ENCODE results near the gene HRCT1. TPM values are rescaled to one million over a fixed set of nuclear protein-coding genes. Genes with fewer than 3 reads are reported as not detected.

HRCT1 gene
- total RNA-seq, 1 donor from 2014 or later = 0.96 TPM

DNA sequence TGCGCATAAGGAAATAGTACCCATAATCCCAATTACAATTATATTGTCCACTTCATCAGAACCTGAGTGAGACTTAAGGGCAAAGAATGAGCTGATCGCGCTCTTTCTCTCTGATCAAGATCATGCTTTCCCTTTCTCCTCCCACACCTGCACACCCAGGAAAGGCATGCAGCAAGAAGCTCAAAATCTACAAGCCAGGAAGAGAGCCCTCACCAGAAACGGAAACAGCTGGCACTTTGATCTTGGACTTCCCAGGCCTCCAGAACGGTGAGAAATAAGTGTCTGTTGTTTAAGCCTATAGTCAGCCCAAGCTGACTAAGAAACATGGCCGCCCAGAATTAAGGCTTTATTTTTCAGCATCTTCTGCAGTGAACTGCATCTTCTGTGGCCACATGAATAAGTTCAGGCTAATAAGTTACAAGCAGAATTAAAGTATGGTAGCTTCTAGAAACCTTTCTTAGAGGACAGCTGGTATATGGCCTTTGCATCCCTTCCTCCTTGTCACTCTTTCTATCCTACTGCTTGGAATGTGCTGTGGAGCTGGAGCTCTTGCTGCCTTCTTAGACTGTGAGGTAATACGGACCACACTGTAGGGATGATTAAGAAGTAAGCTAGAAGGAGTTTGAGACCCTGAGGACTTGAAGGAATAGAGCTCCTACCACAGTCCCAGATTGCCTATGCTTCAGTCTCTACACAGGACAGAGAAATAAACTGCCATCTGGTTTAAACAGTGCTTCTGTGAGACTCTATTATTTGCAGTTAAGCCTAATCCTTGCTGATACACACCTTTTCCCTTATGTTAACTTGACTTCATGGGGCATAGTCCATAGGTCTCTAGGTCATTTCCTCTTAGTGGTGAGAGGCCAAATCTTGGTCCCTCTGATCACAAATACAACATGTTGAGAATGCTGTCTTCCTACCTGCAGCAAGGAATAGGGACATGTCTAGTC, 34.7 kb downstream of the HRCT1 start:
- DNase-seq (ENCODE audit: low spot score) (no peak), ATAC-seq (peak; percentile 50)

- no peak for DNase-seq (ENCODE audit: low spot score)
Measured at GRCh38 chr9:35942286-35942685, 36.3 kb downstream of the HRCT1 start.

DNA sequence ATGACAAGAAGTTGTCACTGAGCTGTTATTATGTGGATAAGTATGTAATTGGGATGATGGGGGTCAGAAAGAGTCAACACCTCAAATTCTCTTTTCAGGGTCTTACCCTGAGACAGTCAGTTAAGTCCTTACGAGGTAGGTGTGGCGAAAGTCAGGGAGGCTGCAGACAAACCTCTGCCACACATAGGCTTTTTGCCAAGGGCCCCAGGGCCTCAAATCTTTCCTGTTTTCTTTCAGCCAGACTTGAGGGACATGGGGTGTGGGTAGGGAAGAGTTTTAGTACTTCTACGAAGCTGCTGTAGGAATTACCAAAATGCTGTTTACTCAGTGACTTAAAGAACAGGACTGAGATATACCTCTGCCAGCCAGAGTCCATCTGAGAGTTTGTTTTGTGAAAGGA, 38.2 kb downstream of the HRCT1 start:
- no peak for ATAC-seq
- no peak for DNase-seq (ENCODE audit: low spot score)

More at GRCh38 chr9:35942286-35942685, 36.3 kb downstream of the HRCT1 start:
- no peak for ATAC-seq

DNA sequence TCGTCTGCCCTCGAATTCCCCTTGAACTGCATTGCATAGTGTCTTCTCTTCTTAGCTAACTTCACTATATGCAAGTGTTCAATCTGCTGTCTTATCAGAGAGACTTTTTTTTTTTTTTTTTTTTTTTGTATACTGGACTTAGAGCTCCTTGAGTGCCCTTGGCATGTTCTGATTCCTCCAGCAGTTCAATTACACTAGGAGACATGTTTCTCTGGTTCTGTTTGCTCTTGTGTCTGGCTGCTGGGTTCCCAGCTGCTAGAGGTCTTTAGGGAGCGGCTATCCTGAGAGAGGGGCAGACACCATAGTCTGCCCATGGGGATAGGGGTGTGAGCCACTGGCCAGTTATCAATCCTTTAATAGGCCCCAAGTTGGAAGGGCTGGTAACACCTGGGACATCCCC, 38.8 kb downstream of the HRCT1 start:
- ATAC-seq (no peak), DNase-seq (ENCODE audit: low spot score) (no peak)

DNA sequence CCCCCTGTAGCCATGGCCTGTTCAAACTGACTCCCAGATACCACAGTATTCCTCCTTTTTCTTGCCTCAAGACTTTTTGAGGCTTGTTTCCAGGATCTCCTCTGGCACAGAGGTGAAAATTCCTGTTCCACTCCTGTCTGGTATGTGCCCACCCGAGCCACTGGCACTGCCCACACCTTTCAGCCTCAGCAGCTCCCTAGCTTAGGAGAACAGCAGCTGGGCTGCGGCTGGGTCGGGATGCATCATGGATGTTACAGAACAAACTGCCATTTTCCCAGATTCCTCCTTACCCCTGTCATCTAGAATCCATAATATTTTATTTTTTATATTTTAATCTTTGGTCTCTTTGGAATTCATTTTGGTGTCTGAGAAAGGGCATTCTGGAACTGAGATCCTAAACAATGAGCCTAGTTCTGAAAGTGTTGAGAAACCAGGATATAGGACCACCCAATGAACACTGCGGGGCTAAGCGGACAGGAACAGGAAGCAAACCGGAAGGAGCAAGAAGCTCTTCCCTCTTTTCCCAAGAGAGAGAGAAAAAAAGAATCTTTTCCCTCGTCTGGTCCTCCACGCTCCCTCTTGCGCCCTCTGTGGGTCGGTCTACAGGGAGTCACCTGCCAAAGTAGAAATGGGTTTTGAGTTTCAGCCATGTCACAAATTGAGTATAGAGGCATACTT, 39.5 kb downstream of the HRCT1 start:
- ATAC-seq = peak; percentile 96
- peak; percentile 76 for DNase-seq (ENCODE audit: low spot score)

DNA sequence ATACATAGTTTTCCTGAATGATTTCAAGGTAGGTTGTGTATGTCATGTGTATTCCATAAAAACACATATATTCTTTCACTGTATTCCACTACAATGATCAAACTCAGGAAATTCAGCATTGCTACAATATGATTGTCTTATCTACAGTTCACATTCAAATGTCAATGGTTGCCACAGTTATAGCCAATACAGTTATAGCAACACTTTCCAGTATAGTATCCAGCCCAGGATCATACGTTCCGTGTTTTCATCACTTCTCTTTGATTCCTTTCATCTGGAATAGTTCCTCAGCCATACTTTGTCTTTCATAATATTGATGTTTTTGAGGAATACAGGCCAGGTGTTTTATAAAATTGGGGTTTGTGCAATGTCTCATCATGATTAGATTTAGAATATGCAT, 42.4 kb downstream of the HRCT1 start:
- DNase-seq (ENCODE audit: low spot score) = no peak
- ATAC-seq = no peak

- ATAC-seq (no peak), DNase-seq (ENCODE audit: low spot score) (no peak)
Measured at GRCh38 chr9:35948901-35949318, 42.9 kb downstream of the HRCT1 start.

GRCh38 chr9:35951736-35952135, 45.7 kb downstream of the HRCT1 start:
- peak; percentile 30 for ATAC-seq
- DNase-seq (ENCODE audit: low spot score) = no peak

DNA sequence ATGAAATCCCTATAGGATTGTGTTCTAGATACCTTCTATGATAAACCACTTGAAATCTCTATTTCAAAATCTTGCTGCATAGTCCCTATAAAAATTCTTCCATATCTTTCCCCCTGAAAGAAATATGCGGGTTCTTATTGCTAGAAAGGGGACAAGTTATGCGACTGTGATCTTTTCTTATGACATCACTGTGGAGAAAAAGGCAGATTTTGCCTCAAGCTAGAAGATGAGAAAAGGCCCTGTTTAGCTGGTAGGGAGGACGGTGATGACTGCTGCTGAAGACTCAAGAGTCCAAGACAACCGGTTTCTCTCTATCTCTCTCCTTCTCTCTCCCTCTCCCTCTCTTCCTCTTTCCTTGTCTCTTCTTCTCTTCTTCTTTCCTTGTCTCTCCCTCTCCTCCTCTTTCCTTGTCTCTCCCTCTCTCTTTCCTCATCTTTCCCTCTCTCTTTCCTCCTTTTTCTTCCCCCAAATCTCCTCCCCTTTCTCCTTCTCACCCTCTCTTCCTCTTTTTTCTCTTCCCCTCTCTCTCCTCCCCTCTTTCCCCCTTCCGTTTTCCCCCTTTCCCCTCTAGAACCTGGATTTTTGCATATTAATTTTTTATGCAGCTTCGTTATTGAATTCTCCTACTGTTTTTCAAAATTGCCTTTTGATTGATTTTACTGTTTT, 46.7 kb downstream of the HRCT1 start:
- ATAC-seq = no peak
- no peak for DNase-seq (ENCODE audit: low spot score)

DNA sequence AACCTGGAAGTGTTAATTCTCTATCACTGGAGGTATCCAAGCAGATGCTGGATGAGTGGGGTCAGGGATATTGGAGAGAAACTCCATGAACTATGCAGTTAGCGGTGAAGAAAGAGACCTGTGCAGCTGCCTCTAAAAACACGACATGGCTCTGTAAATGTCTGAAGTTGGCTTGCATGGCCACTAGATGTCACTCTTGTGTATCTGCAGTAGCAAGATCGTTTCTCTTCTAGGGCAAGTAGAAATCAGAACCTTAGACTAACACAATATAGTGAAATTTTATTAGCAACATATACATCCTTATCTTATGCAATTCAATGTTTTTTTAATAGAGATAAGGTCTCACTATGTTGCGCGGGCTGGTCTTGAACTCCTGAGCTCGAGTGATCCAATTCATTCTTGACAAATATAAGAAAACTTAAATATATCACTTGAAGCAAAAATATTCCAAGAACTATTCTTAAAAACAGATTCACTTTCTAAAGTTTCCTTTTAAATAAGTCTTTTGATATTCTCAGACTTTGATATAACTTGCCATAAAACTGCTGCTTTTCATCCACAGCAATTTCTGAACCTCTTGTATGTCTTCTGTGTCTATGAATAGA, 49.0 kb downstream of the HRCT1 start:
- DNase-seq (ENCODE audit: low spot score) (no peak), ATAC-seq (peak; percentile 97)

DNA sequence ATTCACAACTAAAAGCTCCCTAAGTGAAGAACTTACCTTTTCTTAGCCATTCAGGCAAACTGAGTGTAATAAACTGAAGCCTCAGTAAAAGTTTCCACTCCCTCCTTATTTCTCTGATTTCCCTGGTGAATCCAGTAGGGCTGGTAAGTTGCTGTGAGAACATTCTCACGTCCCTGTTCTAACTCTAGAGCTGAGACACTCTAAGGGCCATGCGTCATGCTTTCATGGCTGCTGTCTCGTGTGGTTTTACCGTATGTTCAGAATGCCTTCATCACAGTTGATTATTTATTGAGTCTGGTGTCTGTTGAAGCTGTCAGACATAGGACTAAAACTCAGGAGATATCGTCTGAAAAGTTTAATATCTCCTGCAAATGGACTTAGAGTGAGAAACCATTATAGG, 50.6 kb downstream of the HRCT1 start:
- ATAC-seq (no peak), DNase-seq (ENCODE audit: low spot score) (no peak)

Other genes starting within 250 kb of the HRCT1 start
- 13,056 TPM for gene RMRP, start 248.2 kb upstream of the HRCT1 start, total RNA-seq
- 12.6 TPM for gene CCDC107, start 247.9 kb upstream of the HRCT1 start, total RNA-seq
- gene ARHGEF39, start 241.0 kb upstream of the HRCT1 start, total RNA-seq = 0.40 TPM
- 0.96 TPM for gene CA9, start 232.3 kb upstream of the HRCT1 start, total RNA-seq
- 6.6 TPM for gene TPM2, start 216.3 kb upstream of the HRCT1 start, total RNA-seq
- 107 TPM for gene TLN1, start 174.0 kb upstream of the HRCT1 start, total RNA-seq
- 13.9 TPM for gene CREB3, start 173.5 kb upstream of the HRCT1 start, total RNA-seq
- 44.0 TPM for gene GBA2, start 157.0 kb upstream of the HRCT1 start, total RNA-seq
- gene RGP1, start 156.9 kb upstream of the HRCT1 start, total RNA-seq = 14.5 TPM
- 1.5 TPM for gene MSMP, start 151.9 kb upstream of the HRCT1 start, total RNA-seq
- 3.3 TPM for gene NPR2, start 114.6 kb upstream of the HRCT1 start, total RNA-seq
- gene SPAG8, start 93.9 kb upstream of the HRCT1 start, total RNA-seq = 0.50 TPM
- gene HINT2, start 91.2 kb upstream of the HRCT1 start, total RNA-seq = 71.5 TPM
- not detected for gene FAM221B, start 77.5 kb upstream of the HRCT1 start, total RNA-seq
- 4.4 TPM for gene TMEM8B, start 77.0 kb upstream of the HRCT1 start, total RNA-seq
- not detected for gene OR13J1, start 35.8 kb upstream of the HRCT1 start, total RNA-seq
- 1.1 TPM for gene SPAAR, start 3.3 kb downstream of the HRCT1 start, total RNA-seq
- not detected for gene OR2S2, start 52.0 kb downstream of the HRCT1 start, total RNA-seq
- 2.0 TPM for gene RECK, start 130.7 kb downstream of the HRCT1 start, total RNA-seq
- 1.5 TPM for gene GLIPR2, start 230.5 kb downstream of the HRCT1 start, total RNA-seq

Data from left lobe of liver (tissue), 2 donors.